HG03064 (cell line): ENCODE results near the gene TOP2B.
A peak's percentile ranks its signal among the peaks of the same experiment; 100 is the strongest.

Experiments used
- ATAC-seq: cut with Tn5 transposase; IDR thresholded peaks from one replicate; pipeline ENCODE4 v1.9.1; 2021; ENCODE audit warnings: low read depth; ENCODE audit not compliant: unreplicated experiment

Gene TOP2B

DNA sequence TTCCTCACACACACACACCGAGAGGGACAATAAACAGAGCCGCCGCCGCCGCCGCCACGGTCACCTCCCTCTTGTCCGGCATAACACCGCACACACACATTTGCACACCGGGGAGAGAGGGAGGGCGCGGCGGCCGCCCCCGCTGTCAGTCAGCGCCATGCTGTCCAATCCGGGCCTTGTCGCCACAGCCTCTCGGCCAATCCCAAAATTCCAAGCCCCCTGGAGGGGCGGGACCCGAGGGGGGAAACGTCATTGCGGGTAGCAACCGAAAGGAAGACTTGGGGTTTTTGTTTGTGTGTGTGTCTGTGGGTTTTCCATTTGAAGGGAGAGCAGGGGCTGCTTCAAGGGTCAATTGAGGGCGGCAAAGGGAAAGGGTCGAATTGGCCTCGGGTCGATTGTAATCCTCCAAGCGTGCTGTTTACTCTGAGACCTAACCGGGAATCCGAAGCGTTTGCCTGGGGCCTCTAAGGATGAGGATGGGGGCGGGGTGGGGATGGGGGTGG is at the start of gene TOP2B:
TSS of gene TOP2B (minus strand) at position 96 of the 503 bp plus-strand sequence. CDS start 610 bp downstream, outside the sequence.
- ATAC-seq: peak; percentile 86

GRCh38 chr3:25713341-25713985 is 48.8 kb upstream of the TOP2B start:
- ATAC-seq: no peak

GRCh38 chr3:25711090-25711489 is 46.4 kb upstream of the TOP2B start:
- ATAC-seq: no peak

GRCh38 chr3:25708036-25708435 is 43.3 kb upstream of the TOP2B start:
- ATAC-seq: no peak

DNA sequence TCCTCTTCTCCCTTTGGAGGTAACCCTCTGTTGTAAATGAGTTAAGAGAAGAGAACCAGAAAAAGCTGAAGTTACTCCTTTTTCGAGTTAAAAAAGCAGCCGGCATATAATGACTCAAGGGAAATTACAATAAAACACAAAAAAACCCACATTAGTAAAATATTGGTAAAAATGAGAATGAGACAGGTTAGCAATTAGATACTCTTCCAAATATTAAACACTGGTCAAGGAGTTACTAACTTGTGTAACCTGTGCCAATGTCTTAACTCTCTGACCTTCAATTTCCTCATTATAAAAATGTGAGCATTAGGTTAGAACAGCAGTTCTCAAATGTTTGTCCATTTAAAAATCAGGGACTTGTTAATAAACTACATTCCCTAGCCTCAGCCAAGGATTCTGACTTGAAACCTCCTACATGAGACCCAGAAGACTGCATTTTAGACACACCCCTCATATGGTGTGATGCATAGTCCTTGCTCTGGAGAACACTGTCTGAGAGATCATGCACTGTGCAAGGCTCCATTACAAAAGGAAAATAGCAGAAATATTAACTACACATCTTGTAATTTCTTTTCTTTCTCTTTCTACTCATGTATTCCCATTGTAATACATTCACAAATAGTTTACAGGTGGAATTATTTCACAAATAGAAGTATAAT is 42.7 kb upstream of the TOP2B start:
- ATAC-seq: no peak

DNA sequence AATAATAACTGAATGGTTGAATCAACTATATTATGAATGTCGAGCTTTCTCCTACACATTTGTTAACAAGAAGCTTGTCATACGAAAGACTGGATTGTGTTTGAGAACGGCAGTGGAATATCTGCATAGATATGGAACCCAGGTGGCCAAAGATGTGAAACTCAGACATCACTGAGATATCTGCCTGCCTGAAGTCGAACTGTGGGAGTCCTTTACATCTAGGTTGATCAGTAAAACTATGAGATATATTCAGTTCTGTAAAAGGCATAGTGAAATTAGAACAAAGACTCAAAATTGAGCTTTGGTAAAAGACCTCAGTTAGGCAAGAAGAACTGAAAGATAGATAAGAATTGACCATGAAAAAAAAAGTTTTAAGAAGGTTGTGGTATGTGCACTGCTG is 41.5 kb upstream of the TOP2B start:
- no peak for ATAC-seq

- no peak for ATAC-seq
Measured at GRCh38 chr3:25697553-25697952, 32.8 kb upstream of the TOP2B start.

- ATAC-seq: no peak
Measured at GRCh38 chr3:25695731-25696420, 31.2 kb upstream of the TOP2B start.

DNA sequence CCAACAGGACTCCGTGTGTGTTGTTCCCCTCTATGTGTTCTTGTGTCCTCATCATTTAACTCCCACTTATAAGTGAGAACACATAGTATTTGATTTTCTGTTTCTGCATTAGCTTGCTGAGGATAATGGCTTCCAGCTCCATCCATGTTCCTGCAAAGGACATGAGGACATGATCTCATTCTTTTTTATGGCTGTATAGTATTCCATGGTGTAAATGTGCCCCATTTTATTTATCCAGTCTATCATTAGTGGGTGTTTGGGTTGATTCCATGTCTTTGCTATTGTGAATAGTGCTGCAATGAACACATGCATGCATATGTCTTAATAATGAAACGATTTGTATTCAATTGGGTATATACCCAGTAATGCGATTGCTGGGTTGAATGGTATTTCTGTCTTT is 28.5 kb upstream of the TOP2B start:
- no peak for ATAC-seq

DNA sequence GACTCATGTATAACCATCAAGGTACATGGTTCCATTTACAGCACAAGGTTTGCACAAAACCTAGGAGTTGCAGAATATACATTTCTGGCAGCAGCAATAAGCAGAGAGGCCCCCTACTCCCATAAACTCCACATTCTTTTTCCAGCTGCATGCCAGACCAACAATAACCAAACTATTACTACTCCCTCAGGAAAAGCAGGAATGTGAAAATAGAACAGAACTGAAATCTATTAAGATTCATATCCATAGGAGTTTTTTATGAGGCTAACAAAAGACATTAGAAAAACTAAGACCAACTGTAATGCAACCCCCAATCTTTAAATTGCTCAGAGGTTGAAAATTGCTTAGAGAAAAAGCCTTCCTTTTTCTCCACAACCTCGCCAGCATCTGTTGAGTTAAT is 27.6 kb upstream of the TOP2B start:
- ATAC-seq: no peak

DNA sequence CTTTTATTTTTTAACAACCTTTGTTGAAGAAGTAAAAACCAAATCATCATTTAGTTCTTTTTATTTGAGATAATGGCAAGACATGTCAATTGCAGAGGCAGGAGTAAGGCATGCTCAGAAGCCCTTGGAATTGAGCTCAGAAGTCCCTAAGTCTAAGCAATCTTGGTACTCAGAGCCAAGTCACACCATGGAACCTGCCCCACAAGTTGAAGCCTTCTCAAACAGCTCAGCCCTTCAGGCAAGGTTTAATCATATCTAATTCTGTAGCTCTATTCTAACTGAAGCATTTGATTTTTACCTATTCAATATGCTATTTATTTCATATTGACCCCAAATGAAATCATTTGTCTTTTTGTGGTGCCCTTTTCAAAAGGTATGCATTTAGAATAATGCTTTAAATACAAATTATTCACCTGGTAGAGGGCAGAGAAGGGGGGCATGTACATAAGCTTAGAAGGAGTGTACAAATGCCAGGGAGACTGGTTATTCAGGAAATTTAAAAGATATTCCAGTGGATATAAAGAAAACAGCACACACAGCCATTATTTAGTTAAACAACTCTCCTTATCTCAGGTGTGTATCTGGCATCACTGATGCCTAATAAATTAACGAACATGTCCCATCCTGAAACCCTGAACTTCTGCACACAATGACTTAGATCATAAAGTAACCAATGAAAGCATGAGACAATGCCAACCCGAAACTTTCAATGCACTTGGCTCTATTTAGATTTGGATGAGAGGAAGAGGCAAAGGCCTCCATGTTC is 26.2 kb upstream of the TOP2B start:
- ATAC-seq: no peak

- ATAC-seq: no peak
Measured at GRCh38 chr3:25689226-25689625, 24.5 kb upstream of the TOP2B start.

DNA sequence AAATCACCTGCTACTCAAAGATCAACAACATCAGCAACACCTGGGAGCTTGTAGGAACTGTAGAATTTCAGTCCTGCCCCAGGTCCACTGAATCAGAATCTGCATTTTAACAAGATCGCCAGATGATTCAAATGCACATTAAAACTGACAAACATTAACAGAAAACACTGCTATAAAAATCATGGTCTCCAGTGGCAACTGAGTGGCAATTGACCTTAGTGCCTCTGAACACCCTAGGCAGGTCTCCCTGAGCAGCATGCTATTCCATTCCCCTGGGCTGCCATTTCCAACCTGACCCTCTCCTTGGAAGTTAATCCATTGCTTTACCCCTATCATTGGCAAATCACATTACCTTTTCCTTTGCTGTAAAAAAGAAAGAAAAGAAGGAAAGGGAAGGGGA is 23.0 kb upstream of the TOP2B start:
- ATAC-seq: no peak

DNA sequence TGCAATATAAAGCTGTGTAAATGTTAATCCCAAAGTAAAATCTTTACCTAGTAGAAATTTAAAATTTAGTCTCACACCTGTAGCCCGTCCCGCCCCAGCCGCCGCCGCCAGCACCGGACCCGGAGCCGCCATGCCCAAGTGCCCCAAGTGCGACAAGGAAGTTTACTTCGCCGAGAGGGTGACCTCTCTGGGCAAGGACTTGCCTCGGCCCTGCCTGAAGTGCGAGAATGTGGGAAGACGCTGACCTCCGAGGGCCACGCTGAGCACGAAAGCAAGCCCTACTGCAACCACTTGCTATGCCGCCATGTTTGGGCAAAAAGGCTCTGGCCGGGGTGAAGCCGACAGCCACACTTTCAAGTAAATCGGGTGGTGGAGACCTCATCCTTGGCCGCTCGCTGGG is 22.1 kb upstream of the TOP2B start:
- ATAC-seq: no peak

GRCh38 chr3:25683882-25684281 is 19.2 kb upstream of the TOP2B start:
- no peak for ATAC-seq

DNA sequence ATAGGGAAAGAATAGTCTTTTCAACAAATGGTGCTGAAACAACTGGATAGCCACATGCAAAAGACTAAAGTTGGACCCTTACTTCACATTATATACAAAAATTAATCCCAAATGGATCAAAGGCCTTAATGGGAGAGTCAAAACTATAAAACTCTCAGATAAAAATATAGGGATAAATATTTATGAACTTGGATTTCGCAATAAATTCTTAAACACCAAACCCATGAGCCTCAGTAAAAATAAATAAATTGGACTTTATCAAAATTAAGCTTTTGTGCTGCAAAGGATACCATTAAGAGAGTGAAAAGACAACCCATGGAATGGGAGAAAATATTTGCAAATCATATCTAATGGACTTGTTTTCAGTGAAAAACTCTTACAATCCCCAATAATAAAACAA is 18.7 kb upstream of the TOP2B start:
- ATAC-seq: no peak

GRCh38 chr3:25679642-25680302 is 15.1 kb upstream of the TOP2B start:
- no peak for ATAC-seq

GRCh38 chr3:25679166-25679565 is 14.5 kb upstream of the TOP2B start:
- no peak for ATAC-seq

DNA sequence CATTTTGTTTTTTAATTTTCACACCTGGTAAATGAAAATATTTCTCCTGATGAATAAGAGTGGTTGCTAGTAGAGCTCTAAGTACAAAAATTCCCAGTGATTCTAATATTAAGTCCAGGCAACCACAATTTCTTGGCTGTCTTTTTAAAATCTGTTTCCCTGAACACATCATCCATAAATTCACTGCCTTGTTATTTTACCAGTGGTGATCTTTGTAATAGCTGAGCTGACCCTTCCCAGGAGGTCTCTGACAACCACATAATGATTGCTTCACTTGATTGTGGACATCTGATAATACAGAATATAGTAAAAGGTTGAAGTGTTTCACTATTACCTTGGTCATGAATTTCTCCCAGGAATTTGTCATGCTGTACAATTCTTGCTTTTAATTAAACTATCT is 13.9 kb upstream of the TOP2B start:
- no peak for ATAC-seq

DNA sequence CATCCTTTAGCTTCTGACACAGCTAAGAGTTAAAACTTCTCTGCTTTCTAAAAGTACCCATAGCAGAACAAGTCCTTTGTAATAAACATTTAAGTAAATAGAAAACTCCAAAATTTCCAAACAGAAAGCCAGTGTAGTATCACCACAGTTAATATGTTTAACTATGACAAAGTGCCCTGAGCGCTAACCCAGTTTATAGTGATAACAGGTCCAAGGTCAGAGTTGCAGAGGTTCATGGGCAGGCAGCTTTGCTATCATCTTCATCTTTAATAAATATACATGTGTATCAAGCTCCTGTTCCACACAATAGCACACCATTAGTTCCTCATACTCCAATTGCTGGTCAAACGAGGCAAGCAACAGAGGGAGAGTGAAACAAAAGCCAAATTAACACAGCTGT is 12.4 kb upstream of the TOP2B start:
- ATAC-seq: no peak
